Measurements from ENCODE around the gene UBAC2. TPM values are rescaled to one million over a fixed set of nuclear protein-coding genes. Genes with fewer than 3 reads are reported as not detected.
"Not testable (repeated sequence)": the region's sequence is repeated elsewhere in the genome, so short reads cannot be mapped to it uniquely, and the experiment has no call there.

The UBAC2 gene
- total and polyA plus RNA-seq, 2 experiments from 2014 or later = 78.2 to 83.1 TPM

- TF ChIP-seq EZH2 (IDR thresholded peaks at IDR 0.05; ENCODE audit: borderline replicate concordance) = no peak
- Histone ChIP-seq H3K36me3 (replicated peaks; ENCODE audit: insufficient read depth, low read depth) (no peaks in the 10 kb centered on the region), H4K20me1 (ENCODE audit: insufficient read depth, poor library complexity, severe bottlenecking) (no peaks in the 10 kb centered on the region), H3K4me2 (no peak overlapping the region), H3K4me3 (no peak overlapping the region), H3K9me3 (ENCODE audit: low read depth) (no peaks in the 10 kb centered on the region), H2AFZ (no peak overlapping the region), H3K27me3 (no peaks in the 10 kb centered on the region), H3K4me1 (ENCODE audit: insufficient read depth) (no peaks in the 10 kb centered on the region), H3K9me2 (replicated peaks; ENCODE audit: insufficient read depth) (no peaks in the 10 kb centered on the region), H3K27ac (no peak overlapping the region), H3K79me2 (no peaks in the 10 kb centered on the region)
- DNase-seq (ENCODE audit: low spot score) = no peak
- 66% methylated on average over 6 of the region's 6 CpGs for WGBS (ENCODE audit: low lambda C conversion rate, missing lambda C conversion rate)
Measured at GRCh38 chr13:99406799-99407201, 206.1 kb downstream of the UBAC2 start.

- Histone ChIP-seq H3K4me1 (ENCODE audit: insufficient read depth) (no peaks in the 10 kb centered on the region), H3K9me2 (replicated peaks; ENCODE audit: insufficient read depth) (no peaks in the 10 kb centered on the region), H3K4me2 (no peak overlapping the region), H4K20me1 (ENCODE audit: insufficient read depth, poor library complexity, severe bottlenecking) (no peaks in the 10 kb centered on the region), H3K9me3 (ENCODE audit: low read depth) (no peaks in the 10 kb centered on the region), H3K27me3 (no peaks in the 10 kb centered on the region), H3K4me3 (no peak overlapping the region), H3K36me3 (replicated peaks; ENCODE audit: insufficient read depth, low read depth) (no peaks in the 10 kb centered on the region), H3K79me2 (no peaks in the 10 kb centered on the region), H3K27ac (no peak overlapping the region), H2AFZ (no peak overlapping the region)
- WGBS (ENCODE audit: low lambda C conversion rate, missing lambda C conversion rate) = 81% methylated on average over 26 of the region's 33 CpGs
- no peak for TF ChIP-seq EZH2 (IDR thresholded peaks at IDR 0.05; ENCODE audit: borderline replicate concordance)
- no peak for TF ChIP-seq EZH2phosphoT487 (IDR thresholded peaks at IDR 0.05; ENCODE audit: low read depth, severe bottlenecking, unreplicated experiment)
- TF ChIP-seq CTCF (IDR thresholded peaks at IDR 0.05; ENCODE audit: poor library complexity) = no peak
- no peak for DNase-seq (ENCODE audit: low spot score)
Measured at GRCh38 chr13:99407906-99408702, 207.4 kb downstream of the UBAC2 start.

- no peak for DNase-seq (ENCODE audit: low spot score)
- WGBS (ENCODE audit: low lambda C conversion rate, missing lambda C conversion rate) = 95% methylated on average over 10 of the region's 10 CpGs
Measured at GRCh38 chr13:99408703-99409000, 208.0 kb downstream of the UBAC2 start.

GRCh38 chr13:99409461-99410083 lies 208.9 kb downstream of the UBAC2 start:
- H3K9me2 ChIP-seq (replicated peaks; ENCODE audit: insufficient read depth); H4K20me1 ChIP-seq (ENCODE audit: insufficient read depth, poor library complexity, severe bottlenecking); H3K27ac ChIP-seq; H3K4me3 ChIP-seq; H3K4me1 ChIP-seq (ENCODE audit: insufficient read depth); H3K36me3 ChIP-seq (replicated peaks; ENCODE audit: insufficient read depth, low read depth); H2AFZ ChIP-seq; H3K9me3 ChIP-seq (ENCODE audit: low read depth); DNase-seq (ENCODE audit: low spot score); H3K4me2 ChIP-seq; H3K27me3 ChIP-seq; H3K79me2 ChIP-seq: not testable (repeated sequence)
- WGBS (ENCODE audit: low lambda C conversion rate, missing lambda C conversion rate) = 89% methylated on average over 11 of the region's 11 CpGs

More at GRCh38 chr13:99408703-99409000, 208.0 kb downstream of the UBAC2 start:
- Histone ChIP-seq H3K79me2 (no peaks in the 10 kb centered on the region), H3K4me2 (no peak overlapping the region), H3K9me3 (ENCODE audit: low read depth) (no peaks in the 10 kb centered on the region), H3K4me1 (ENCODE audit: insufficient read depth) (no peaks in the 10 kb centered on the region), H3K36me3 (replicated peaks; ENCODE audit: insufficient read depth, low read depth) (no peaks in the 10 kb centered on the region), H4K20me1 (ENCODE audit: insufficient read depth, poor library complexity, severe bottlenecking) (no peaks in the 10 kb centered on the region), H2AFZ (no peak overlapping the region), H3K9me2 (replicated peaks; ENCODE audit: insufficient read depth) (no peaks in the 10 kb centered on the region), H3K27ac (no peak overlapping the region), H3K4me3 (no peak overlapping the region), H3K27me3 (no peaks in the 10 kb centered on the region)
- TF ChIP-seq EZH2 (IDR thresholded peaks at IDR 0.05; ENCODE audit: borderline replicate concordance) (no peak), CTCF (IDR thresholded peaks at IDR 0.05; ENCODE audit: poor library complexity) (no peak), EZH2phosphoT487 (IDR thresholded peaks at IDR 0.05; ENCODE audit: low read depth, severe bottlenecking, unreplicated experiment) (no peak)

- H3K79me2 ChIP-seq; H3K36me3 ChIP-seq (replicated peaks; ENCODE audit: insufficient read depth, low read depth); H3K4me2 ChIP-seq; DNase-seq (ENCODE audit: low spot score); H3K9me3 ChIP-seq (ENCODE audit: low read depth); H3K27ac ChIP-seq; H3K9me2 ChIP-seq (replicated peaks; ENCODE audit: insufficient read depth); H4K20me1 ChIP-seq (ENCODE audit: insufficient read depth, poor library complexity, severe bottlenecking); H3K27me3 ChIP-seq; H3K4me1 ChIP-seq (ENCODE audit: insufficient read depth); H2AFZ ChIP-seq; H3K4me3 ChIP-seq: not testable (repeated sequence)
- 93% methylated on average over 13 of the region's 13 CpGs for WGBS (ENCODE audit: low lambda C conversion rate, missing lambda C conversion rate)
Measured at GRCh38 chr13:99410646-99411475, 210.2 kb downstream of the UBAC2 start.

Measured in hepatocyte (in vitro differentiated cells).